ENCODE results near the gene GRM5.
"Not testable (repeated sequence)": the region's sequence is repeated elsewhere in the genome, so short reads cannot be mapped to it uniquely, and the experiment has no call there.

The GRM5 gene

DNA sequence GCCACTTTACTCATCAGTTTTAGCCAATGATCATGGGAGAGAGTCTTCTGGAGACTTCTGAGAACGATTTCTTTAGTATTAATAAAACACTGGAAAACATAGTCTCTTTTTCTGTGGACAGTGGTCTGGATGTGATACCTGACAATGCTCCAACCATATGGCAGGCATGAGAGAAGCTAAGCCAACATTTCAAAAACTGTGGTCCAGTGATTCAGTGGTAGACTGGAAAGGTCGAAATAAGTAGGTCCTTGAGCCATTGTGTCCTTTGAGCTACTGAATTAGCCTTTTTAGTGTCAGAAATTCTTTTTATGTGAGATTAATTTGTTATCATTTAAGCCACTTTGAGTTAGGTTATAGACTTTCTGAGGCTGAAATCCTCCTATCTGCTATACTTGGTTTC, 530.5 kb downstream of the GRM5 start:
- no peak for DNase-seq

DNA sequence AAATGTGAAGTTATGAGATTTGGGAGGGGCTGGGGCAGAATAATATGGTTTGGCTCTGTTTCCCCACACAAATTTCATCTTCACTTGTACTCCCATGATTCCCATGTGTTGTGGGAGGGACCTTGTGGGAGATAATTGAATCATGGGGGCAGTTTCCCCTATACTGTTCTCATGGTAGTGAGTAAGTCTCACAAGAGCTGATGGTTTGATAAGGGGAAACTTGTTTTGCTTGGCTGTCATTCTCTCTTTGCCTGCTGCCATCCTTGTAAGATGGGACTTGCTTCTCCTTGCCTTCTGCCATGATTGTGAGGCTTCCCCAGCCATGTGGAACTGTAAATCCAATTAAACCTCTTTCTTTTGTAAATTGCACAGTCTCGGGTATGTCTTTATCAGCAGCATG, 531.1 kb downstream of the GRM5 start:
- DNase-seq, result not testable (repeated sequence)

DNA sequence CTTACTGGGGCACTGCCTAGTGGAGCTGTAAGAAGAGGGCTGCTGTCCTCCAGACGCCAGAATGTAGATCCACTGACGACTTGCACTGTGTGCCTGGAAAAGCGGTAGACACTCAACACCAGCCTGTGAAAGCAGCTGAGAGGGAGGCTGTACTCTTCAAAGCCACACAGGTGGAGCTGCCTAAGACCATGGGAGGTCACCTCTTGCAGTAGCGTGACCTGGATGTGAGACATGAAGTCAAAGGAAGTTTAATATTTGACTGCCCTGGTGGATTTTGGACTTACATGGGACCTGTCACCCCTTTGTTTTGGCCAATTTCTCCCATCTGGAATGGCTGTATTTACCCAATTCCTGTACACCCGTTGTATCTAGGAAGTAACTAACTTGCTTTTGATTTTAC, 531.6 kb downstream of the GRM5 start:
- no peak for DNase-seq

DNA sequence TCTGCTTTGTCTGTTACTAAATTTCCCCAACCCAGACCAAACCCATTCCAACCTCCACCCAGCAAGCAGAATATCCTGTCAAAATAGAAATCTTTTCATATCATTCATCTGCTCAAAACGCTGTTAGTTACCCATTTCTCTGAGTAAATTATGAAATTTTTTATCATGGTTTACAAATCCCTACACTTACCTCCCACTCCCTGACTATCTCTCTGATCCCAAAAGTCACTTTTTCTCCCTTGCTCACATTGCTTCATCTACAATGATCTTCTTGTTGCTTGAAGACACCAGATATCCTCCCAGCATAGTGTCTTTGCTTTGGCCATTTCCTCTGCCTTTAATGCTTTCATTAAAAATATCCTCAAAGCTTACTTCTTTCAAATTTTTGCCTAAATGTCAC, 532.8 kb downstream of the GRM5 start:
- DNase-seq, result no peak

DNA sequence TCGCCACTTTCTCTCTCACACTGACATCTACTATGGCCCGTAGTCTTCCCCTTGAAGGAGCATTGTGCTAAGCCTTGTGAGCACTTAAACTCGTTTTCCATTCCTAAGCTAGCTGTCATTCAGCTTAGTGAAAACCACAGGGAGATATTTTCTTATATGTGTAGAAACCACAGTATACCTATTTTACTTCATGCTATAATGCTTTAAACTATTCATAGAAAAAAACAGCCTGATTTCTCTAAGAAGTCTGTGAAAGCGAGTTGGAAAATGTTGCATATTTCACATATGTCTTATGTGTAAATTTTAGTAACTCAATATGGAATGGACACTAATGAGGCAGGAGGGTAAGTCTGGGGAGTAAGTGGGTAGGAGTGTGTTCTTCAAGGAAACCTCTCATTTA, 534.0 kb downstream of the GRM5 start:
- DNase-seq, result no peak

DNA sequence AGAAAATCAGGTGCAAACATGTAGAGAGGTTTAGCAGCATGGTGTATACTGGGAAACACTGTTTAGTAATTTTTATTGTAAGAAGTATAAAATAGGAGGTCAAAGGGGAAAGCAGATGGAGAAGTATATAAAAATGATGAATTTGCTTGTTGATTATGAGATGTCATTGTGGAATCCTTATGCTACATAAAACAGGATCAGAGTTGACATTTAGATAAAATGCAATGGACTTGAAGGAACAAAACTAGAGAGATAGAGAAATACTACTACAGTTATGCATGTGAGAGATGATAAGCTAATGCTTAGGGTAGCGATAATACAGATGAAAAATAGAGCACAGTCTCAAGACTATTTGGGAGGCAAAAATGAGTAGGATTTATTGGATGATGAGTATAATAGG, 536.4 kb downstream of the GRM5 start:
- no peak for DNase-seq

DNA sequence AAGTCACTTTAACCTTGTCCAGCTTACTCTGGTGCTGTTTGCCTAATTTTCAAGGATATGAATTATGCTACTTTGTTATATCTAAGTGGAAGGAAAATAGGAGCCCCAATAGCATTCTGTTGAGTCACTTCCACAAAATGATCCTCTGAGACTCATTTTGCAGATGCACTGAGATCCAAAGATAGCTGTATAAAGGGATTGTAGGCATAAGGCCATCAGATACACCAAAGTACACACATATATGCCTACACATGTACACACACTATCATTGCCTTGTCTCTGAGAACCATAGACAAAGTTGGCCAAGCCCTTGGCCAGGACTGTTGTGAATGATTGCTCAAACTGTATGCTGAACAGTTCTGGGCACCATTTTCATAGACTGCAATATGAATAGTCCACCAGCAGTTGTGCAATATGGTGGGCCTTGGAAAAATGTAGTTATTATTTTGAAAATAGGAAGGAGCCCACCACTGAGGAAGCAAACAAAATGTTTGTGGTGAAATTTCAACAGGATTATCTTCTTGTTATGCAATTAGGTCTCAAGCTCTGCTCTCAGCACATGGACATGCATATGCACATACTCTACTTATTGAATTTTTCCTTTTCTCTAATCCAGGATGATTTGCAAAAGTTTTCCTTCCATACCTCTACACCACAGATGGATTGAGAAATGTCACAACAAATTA, 542.3 kb downstream of the GRM5 start:
- no peak for DNase-seq

DNA sequence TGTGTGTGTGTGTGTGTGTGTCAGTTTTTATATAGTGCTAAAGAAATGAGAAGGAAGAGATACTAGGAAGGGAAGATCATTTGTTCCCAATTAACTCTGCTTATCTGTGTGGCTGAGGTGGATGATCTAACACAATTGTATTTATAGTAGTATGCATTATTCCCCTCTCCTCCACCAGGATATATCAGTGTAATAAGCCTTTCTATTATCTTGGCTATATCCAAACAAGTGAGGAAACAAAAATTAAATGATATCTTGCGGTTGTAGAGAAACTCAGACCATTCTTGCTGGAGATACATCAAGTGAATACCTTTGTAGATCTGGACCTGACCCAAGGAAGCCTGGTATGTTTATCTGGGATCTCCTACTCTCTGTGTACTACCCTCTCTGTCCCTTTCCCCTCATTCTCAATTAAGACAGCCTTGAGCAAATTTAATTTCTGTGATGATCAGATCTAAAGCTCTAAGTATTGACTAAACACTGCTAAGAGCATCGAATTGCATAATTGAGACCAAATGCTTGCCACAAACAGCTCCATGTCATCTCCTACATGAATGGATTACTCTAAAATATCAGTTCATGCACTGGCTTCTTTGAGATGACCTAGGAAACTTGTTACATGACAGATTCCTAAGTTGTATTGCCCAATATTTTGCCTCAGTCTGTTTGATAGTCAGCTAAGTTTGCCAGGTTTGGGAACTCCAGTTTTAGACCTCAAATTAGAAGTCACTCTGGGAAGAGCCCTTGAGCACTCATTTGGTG, 543.0 kb downstream of the GRM5 start:
- no peak for DNase-seq

DNA sequence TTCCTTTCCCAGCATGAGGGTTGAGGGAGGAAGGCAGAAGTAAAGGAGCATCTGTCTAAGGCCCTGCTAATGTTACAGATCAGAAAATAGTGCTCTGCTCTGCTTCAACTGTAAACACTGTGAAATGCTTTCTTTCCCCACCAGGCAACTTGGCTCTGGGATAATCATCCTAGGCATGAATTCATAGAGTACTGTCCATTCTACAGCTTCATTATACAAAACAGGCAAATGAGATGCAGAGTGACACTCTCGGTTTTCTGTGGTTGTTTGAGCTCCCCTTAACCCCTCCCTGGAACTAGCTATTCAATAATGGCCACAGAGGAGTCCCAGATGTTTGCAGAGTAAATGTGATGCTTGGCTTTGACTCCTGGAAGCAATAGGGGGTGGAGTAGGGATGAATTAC, 544.0 kb downstream of the GRM5 start:
- DNase-seq, result no peak

DNA sequence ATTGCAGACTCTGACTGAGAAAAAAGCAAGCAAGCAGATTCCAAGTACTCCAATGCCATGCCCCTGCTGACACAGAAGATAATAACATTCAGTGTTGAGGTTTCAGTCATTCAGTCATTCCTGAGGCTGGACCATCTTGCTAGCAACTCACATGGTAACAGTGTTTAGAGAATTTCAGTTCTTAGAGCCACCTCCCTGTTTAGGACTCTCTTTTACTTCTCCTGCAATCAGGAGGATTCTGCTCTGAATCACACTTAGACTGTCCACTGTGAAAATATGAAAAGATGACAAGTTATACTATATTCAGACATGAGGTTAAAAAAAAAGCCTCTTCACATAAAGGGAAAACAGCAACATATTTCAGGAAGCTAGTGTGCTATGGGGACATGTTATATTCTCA, 544.4 kb downstream of the GRM5 start:
- no peak for DNase-seq

DNA sequence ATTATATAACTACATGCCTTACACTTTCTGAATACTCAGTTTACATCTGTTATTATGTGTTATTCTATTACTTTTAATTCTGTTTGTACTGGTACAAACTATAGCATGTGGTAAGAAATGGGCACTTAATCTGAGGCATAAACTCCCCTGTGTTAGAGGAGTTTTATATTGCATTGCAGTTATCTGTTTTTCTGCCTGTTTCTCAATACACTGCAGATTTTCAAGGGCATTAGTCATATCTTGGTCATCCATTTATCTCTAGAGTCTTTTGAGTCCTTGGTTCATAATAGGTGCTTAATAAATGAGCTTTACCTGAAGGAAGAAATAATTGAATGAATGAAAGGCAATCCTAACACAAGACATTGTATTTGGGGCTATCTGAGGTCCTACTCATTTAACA, 545.4 kb downstream of the GRM5 start:
- no peak for DNase-seq

DNA sequence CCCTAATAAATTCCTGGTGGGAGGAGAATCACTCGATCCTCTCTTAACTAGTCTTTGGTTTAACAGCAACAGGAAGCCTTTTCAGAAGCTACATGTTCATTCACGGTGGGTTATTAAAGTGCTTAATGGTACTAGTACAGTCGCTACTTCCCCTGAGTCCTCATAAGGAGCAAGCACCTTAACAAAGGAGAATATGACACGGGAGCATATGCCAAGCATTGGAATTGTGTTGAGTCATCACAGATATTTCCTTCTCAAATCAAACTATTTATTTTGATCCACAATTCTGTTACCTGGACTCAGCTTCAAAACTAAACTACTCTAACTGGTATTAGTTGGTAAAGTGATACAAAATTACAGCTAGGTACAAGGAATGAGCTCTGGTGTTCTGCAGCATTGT, 550.8 kb downstream of the GRM5 start:
- DNase-seq, result no peak

DNA sequence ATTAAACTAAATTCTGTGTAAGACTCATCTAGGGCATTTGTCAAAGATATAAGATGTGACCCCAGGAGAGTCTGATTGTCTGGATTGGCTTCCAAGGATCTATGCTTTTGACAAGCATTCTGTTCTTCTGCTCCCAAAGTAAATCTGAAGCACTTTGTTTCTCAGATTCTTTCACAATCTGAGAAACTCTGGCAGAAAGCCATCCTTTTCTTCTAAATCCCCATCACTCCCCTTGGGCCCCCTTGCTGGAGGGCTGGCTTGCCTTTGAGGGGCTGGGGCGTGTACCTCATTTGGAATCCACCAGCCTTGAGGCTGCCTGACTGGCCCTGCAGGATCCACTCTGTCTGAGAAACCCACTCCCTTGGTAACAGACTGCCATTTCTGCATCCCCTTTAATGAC, 554.8 kb downstream of the GRM5 start:
- DNase-seq, result no peak

DNA sequence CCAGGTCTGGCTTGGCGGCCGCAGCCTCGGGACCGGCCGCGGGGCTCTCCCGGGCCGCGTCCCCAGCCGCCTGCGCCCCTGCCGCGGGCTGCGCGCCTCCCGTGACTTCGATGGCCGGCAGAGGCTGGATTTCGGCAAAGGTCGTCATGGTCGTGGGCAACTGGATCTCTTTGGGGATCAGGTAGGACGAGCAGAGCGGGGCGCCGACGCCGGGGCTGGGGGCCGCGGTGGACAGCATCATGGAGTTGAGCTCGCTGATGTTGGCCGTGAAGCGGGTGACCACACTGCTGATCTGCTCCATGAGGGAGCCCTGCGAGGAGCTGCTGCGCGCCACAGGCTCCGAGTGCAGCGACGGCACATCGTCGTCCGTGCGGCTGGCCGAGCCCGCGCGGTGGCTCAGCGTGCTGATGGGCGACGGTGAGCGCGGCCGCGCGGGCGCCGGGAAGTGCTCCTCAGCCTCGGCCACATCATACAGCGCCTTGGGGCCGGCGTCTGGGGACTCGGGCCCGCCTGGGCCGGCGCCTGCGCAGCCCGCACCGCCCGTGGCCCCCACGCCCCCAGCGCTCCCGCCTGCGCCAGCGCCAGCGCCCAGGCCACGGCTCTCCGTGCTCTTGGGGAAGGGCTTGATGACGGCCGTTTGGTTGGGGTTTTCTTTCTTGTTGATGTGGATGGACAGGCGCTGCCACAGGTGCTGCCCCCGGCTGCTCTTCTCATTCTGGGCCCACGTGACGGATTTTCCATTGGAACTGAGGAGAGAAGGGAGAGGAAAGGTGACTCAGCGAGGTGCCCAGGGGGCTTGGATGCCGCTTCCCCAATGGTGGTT, 556.8 kb downstream of the GRM5 start:
- no peak for DNase-seq

DNA sequence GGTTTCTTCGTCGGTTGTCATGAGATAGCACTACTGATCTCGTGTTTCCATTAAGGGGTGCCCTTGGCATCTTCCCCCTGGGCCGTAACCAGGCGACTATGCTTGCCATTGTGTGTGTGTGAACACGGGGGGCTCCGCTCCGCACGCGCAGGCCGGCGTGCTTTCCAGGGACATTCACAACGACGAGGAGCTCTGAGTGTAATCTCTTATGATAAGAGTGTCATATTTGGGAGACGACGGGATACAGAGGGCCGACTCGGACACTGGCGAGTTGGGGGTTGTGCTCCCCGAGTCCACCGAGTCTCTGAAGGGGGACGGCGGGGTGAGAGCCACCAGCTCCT, 557.4 kb downstream of the GRM5 start:
- no peak for DNase-seq

DNA sequence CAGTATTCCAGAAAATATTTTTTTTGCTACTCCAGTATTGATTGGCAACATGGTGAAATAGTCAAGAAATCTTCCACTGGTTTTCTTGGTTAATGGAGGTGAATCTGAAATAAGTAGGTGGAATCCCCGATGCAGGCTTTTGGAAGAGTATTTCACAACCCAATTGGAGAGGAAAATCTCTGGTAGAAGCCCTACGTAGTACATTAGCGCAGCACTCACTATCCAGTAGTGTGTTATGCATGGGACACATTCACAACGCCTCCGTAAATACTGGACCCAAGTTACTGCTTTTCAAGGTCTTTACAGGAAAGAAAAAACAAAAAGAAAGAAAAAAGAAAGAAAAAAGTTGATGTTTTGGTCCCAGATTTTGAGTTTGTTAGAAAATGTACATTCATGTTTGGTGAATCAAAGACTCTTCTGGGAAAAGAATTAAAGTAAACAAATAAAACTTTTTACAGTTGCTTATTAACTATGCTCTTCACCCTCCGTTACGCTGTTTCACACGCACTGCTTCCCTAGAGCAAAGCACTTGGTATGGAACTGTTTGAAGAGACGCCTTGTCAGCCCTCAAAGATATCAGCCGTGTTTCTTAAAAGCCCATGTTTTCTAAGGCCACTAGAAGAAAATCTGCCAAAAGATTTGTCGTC, 557.9 kb downstream of the GRM5 start:
- DNase-seq, result no peak

DNA sequence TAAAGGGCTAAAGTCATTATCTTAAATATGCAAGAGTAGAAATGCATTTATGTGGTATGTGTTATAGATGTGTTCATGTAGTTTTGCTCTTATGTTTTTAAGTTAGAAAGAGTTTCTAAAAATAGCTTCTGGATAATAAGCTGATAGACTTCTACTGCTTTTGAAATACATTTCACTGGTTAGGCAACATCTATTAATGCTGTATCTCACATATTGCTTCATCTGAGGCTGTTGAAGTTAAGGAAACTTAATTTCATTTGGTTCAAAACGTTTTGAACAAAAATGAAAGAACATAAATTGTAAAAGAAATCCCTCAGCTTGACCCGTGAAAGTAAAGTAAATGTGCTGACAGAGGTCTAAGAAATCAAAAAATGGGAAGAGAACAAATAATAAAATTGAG, 564.2 kb downstream of the GRM5 start:
- no peak for DNase-seq

DNA sequence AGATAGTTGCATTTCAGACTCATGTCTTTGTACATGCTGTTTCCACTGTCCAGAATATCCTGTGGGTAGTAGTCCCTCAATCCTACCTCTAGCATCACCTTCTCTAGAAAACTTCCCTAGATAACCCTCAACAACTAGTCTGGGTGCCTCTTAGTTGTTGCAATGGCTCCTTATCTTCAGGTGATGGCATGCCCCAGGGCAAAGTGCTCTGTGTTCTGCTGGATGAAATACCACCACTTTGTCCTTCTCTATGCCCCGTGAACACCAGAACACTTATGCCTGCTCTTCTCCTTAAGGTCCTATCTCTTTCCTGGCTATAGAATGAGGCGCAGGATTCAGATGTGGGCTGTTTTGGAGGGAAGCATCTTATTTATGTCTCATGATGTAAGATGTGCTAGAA, 569.9 kb downstream of the GRM5 start:
- DNase-seq, result no peak

DNA sequence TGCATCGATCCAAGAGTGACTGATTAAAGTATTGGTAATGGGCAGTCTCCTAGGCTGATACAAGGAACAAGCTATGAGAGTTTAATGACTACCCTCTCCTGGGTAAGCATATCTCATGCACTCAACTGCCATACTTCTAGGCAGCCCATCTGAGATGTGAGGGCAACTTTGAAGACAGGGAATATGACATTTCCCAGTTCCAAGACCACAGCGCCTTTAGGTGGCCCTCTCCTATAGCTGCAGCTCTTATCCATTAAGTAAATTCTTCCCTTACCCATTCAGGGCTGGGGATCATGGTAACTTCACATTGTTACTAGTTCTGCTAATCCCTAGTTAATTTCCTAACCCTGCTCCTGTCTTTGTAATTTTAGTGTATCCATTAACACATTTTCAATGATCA, 570.9 kb downstream of the GRM5 start:
- DNase-seq, result no peak

DNA sequence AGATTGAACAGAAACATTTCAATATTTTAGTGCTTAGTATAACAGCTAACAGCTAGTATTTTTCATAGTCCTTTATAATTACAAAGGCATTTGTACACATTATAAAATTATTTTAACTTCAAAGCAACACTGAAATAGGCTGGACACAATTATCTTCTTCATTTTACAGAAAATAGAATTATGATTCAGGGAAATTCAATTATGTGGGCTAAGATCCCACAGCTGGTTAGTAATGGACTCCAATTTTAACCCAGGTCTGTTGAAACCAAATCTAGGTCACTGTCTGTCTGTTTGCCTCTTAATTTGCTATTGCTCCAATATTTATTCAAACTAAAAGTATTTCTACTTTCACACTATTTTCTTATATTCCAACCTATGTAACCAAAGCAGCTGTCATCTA, 574.1 kb downstream of the GRM5 start:
- DNase-seq, result no peak

DNA sequence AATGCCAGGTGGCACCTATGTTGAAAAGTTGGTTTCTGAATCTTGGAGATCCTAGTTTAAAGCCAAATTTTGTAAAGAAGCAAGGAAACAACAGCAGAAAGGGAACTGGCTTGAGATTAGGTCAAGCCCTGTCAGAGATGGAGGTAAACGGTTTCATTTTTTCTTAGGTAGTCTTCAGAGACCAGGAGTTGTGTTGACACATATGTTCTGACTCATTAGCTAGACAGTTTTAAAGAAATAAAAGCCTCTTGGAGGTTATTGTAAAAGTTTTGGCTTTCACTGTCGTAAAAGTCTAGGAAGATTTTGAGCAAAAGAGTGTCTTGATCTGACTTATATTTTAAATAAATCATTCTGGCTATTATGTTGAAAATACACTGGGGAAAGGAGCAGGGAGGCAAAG, 576.8 kb downstream of the GRM5 start:
- DNase-seq, result no peak

DNA sequence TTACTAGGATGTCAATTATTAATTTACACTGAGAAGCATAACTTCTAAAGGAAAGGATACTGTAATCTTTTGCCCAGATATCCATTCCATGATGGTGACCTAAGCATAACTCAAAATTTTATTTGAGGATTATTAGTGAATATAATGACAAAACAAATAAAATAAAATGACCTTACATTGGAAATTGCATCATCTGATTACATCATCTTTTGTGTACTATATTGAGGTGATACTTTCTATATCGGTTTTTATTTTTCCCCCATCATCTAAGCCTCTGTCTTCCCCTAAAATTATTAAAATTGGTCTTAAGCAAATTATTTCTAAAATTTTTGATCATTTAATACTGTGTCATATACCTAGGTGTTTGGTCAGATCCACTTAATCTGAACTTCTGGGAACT, 578.1 kb downstream of the GRM5 start:
- no peak for DNase-seq

DNA sequence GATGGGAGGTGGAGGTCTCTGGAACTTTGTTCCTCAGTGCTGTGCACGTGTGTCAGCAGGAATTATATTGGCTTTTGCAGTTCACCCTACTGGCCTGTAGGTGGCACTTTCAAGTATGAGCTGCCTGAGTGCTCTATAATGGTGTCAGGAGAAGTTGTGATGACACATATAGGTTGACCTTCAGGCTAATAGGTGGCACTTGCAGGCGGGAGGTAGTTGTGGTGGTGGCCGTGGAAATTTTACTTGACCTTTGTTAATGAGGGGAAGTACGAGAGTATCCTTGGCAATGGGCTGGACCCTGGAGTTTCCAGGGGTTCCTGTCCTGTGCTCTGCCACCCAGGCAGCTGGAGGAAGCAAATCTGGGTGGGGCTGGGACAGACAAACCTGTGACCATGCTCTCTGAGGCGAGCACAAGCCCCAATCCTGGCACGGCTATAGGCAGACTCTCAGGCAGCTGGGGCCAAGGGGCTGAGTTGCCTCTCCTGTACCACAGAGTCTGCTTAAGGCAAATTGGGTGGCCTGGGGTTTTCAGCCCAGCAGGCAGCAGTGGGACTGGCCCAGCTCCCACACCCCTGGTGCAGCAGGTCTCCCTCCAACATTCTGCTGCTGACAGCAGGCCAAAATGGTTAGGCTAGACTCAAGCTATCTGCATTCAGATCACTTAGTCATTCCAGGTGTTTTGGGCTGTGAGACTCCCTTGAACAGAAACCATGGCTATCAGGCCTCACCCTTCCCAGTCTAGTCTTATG, 580.7 kb downstream of the GRM5 start:
- DNase-seq, result no peak

Measured in NCI-H524 treated with DMSO at 0.1 percent for 48 hours (cell line).